GM19467 (cell line): ENCODE measurements around the gene ZDHHC13.
"Not testable (repeated sequence)": the region's sequence is repeated elsewhere in the genome, so short reads cannot be mapped to it uniquely, and the experiment has no call there.

ENCODE experiments used
- ATAC-seq: cut with Tn5 transposase; IDR thresholded peaks from one replicate; pipeline ENCODE4 v1.9.1; 2021; ENCODE audit warnings: mild to moderate bottlenecking, moderate library complexity; ENCODE audit not compliant: unreplicated experiment

Gene ZDHHC13

DNA sequence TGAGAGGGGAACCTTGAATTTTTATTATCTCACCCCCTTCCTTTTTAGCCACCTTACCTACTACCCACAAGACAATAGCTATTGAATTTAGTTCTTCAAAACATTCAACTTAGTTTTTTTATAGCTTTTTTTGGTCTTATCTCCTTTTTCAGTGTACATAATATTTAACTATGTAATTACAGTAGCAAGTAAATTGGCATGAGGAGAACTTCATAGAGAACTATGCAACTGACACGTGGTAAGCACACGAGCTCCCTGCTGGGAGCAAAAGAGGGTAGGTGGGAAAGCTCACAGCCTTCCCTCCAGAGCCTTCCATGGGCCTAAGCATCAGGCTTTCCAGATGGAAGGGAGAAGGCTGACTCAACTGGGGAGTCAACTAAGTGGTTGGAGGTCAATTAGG is 22.1 kb upstream of the ZDHHC13 start:
- no peak for ATAC-seq

DNA sequence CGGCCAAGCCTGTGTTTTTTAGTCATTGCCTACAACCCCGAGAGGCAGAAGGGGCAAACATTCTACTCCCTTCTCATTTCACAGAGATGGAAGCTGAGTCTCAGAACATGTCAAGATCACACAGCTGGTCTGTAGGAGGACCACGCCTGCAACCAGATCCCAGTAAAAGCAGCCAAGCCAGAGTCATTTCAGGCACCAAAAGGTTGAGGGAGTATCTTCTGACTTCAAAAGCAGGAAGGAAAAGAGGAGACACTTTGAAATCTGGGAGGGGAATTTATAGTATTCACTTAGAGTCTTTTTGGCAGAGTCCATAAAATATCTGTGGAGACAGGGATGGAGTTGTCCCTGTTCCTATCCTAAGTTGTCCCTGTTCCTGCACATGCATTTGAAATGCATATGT is 17.9 kb upstream of the ZDHHC13 start:
- no peak for ATAC-seq

DNA sequence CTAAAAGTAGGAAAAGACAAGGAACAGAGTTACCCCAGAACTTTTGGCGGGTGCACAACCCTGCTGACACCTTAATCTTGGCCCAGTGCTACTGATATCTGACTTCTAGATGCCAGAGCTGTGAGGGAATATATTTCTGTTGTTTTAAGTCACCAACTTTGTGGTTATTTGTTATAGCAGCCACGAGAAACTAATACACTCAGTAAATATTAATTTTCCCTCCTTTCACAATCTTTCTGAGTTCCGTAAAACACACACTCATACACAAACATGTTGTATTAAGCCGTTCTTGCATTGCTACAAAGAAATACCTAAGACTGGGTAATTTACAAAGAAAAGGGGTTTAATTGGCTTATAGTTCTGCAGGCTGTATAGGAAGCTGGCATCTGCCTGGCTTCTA is 16.1 kb upstream of the ZDHHC13 start:
- no peak for ATAC-seq

DNA sequence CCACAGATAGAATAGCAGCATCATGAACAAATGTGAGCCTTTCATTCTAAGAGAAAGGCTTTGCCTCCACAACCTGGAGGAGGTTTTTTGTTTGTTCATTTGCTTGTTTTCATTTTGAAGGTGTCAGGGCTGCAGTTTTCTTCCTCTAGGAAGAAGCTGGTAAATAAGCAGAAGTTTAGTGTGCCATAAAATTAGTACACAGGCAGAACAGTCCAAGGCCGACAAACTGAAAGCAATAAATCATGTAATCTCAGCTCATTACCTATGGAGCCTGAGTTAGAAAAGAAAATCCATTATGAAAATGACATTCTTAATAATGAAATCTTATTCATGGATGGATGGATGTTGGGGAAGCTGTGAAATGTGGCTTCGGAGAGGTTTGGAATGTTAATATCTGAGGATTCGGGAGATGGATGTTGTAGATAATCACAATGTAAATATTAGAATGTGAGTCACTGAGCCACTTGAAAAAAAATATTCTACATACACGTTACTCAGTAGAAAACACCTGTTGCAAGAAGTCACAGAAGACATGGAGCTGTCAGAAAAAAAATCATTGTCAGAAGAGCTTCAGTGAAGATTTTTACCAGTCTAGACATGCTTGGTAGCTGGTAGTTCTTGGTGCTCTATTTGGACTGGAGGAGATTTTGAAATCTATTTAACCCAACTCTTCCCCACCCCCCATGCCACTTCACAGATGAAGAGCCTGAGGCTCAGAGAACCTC is 15.0 kb upstream of the ZDHHC13 start:
- ATAC-seq, result no peak

DNA sequence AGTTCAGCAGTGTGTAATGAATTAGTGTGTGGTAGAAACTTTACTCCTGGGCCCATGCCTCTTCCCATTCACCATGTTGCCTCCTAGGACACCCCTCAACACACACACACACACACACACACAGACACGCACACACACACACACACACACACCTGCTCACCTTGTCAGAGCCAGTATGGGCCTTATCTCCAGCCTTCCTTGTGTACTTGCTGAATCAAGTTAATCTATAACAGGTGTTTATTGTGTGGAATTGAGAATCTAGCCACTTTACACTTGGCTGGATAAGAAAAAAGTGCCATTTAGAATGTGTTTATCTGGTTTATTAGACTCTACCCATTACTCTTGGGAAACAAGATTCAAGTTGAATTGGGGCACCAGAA is 14.5 kb upstream of the ZDHHC13 start:
- no peak for ATAC-seq

DNA sequence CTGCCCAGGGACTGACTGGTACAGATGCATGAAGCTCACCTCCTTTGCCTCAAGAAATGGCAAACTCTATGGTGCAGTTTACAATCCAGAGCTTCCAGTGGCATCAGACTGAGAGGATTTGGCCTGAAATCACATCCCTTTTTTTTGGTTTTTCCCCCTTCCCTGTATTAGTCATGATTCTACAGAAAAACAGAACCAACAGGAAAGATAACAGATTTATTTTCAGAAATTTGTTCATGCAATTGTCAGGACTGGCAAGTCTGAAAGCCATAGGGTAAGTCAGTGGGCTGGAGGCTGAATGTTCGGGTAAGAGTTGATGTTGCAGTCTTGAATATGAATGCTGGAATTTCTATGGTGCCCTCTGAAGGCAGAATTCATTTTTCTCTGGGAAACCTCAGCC is 12.0 kb upstream of the ZDHHC13 start:
- no peak for ATAC-seq

DNA sequence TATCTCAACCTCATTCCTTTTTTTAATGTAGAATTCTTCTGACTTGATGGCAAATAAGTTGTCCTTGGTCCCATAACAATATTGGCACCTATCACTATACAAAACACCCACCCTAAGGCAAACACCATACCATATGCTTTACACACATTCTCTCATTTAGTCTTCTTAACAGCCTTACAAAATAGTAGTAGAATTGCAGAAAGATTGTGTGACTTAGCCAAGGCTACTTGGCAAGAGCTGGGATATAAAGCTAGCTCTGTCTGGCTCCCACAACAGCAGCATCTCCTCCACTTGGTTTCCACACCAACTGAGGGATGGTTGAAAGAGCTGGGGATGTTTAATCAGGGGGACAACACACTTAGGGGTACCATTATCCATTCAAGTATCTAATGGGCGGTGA is 9.8 kb upstream of the ZDHHC13 start:
- no peak for ATAC-seq

DNA sequence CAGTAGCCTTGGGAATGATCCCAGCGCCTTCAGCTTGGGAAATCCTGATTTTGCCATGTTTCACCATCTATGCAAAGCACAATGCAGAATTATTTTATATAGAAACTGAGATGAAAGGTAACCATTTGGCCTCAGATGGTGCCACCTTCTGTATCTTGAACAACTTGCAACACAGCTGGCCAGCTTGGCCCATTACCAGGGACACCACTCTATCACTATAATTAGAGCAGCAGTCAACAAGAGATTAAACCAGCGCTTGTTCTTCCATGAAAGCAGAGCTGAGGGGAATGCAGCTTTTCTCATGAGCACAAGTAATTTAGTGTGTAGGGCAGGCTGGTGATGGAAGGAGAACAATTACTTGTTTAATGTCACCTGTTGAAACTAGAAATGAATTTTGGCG is 6.7 kb upstream of the ZDHHC13 start:
- no peak for ATAC-seq

DNA sequence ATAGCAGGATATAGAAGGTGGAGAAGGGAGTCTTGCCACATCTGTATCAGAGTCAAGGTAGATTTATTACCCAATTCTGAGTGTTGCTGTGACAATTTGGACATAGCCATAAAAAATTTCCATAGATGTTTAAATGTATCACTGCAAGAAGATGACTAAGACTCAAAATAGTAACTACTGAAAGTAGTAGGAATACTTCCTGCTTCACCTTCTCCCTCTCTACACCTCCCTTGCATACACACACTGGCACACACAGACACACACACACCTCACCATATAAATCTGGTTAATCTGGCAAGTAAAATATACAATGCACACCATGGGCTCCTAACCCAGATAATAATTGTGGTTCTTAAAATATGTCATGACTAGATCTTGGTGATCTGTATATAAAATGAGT is 5.2 kb upstream of the ZDHHC13 start:
- ATAC-seq, result no peak

DNA sequence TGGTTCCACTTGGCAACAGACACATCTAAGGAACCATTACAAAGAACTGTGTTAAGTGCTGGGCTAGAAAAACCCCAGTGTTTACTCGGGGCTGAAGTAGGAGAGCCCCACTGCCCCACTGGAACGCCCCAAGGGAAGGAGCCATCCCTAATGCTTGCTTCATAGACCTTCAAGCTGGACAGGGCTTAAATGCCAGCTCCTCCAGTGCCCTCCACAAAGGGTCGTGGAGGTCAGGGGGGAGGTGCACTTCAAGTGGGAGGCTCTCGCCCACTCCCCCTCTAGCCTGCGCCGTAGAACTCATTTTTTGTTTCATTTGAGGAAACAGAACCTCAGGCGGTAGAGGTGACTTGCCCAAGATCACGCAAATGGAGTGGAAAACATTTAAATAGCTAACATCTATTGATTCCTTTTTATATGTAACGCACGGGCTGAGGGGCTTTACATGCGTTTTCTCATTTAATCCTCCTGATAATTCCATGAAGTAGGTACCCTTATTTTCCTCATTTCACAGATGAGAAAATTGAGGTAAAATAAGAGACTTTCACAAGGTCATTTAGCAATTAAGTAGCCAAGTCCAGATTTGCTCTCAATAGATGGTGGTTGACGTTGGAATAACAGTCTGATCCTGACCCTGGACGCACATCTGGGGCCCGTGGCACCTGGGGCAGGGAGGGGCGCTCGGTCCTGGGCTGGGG is 545 bp upstream of the ZDHHC13 start:
- no peak for ATAC-seq

DNA sequence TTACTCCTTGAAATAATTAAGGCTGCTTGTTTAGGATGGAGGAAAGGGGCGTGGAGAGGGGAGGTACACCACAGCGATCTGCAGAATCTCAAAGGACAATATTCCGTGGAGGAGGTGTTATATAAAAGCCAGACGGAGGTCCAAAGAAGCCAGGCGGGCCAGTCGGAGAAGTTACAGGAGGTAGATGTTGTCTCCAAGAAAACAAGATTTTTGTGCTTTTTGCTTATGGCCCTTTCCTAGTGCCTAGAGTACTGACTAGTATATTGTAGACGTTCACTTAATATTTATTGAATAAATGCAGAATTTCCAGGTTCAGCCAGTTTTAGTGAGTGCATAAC is 761 bp downstream of the ZDHHC13 start:
- no peak for ATAC-seq

DNA sequence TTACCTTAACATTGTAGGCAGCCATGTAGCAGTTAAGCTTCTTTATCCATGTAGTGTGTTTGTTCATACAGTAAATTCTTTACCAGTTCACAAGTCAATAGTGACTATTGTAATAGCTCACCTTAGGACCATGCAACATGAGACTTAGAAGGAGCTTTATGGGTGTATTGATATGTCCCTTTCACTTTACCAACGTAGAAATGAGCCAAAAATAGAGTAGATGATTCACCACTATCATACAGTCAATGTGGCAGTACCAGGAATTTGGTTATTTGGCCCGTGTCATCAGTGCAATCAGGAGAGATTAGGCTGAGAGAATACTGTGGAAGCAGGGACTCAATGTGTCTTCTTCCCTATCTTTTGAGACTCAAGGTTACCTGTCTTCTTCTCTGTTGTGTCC is 4.7 kb downstream of the ZDHHC13 start:
- no peak for ATAC-seq

DNA sequence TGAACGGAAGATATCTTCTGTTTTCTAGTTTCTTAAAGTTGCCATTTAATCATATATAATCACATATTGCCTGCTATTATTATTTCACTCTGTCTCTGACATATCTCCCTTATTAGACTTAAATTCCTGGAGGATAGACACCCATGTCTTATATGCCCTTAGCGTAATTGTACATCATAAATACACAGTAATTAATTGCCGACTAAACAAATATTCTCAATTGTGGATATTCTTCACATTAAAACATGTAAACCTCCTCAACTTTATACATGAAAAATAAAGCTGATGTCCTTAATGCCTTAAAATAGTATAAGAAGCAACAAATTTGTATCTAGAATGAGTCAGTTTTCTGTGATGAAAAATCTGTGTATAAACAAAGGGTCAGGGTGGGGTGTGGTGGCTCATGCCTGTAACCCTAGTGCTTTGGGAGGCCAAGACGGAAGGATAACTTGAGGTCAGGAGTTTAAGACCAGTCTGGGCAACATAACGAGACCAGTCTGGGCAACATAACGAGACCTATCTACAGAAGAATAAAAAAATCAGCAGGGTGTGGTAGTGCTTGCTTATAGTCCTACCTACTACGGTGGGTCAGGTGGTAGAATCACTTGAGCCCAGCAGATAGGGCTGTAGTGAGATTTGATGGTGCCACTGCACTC is 6.1 kb downstream of the ZDHHC13 start:
- ATAC-seq, result no peak

DNA sequence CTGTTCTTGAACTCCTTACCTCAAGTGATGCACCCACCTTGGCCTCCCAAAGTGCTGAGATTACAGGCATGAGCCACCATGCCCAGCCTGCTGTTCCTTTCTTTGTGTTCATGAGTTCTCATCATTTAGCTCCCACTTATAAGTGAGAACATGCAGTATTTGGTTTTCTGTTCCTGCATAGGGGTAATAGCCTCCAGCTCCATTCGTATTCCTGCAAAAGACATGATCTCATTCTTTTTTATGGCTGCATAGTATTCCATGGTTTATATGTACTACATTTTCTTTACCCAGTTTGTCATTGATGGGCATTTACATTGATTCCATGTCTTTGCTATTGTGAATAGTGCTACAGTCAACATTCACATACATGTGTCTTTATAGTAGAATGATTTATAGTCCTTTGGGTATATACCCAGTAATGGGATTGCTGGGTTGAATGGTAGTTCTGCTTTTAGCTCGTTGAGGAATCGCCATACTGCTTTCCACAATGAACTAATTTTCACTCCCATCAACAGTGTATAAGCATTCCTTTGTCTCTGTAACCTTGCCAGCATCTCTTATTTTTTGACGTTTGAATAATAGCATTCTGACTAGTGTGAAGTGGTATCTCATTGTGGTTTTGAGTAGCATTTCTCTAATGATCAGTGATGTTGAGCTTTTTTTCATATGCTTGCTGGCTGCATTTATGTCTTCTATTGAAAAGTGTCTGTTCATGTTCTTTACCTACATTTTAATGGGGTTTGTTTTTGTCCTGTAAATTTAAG is 9.8 kb downstream of the ZDHHC13 start:
- not testable (repeated sequence) for ATAC-seq

DNA sequence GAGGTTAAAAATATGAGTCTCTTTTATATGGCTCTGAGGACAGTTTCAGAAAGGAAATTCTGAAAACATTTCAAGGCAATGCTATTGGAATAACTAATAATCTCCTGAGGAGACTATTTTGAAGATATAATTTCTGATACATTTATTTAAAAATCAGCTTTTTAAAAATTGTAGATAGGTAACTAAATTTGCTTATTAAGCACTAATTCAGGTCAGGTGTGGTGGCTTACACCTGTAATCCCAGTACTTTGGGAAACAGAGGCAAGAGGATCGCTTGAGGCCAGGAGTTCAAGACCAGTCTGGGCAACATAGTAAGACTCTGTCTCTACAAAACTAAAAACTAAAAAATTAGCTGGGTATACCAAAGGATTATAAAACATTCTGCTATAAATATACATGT is 17.0 kb downstream of the ZDHHC13 start:
- ATAC-seq, result no peak

DNA sequence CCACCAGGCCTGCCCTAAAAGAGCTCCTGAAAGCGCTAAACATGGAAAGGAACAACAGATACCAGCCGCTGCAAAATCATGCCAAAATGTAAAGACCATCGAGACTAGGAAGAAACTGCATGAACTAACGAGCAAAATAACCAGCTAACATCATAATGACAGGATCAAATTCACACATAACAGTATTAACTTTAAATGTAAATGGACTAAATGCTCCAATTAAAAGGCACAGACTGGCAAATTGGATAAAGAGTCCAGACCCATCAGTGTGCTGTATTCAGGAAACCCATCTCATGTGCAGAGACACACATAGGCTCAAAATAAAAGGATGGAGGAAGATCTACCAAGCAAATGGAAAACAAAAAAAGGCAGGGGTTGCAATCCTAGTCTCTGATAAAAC is 19.9 kb downstream of the ZDHHC13 start:
- not testable (repeated sequence) for ATAC-seq

DNA sequence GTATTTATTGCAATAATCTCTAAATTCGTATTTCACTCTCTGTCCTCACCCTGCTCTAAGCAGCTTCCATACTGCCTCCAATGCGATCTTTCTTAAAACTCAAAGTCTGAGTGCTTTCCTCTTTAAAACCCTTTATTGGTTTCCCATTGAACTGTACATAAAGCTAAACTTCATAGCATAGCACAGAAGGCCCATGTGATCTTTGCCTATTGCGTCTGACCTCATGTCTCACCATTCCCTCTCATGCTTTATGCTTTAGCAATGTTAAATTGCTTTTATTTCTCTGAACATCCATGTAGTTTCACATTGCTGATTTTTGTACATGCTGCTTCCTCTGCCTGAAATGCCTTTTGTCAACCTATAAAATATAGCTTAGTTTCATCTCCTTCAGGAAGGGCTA is 28.4 kb downstream of the ZDHHC13 start:
- no peak for ATAC-seq

DNA sequence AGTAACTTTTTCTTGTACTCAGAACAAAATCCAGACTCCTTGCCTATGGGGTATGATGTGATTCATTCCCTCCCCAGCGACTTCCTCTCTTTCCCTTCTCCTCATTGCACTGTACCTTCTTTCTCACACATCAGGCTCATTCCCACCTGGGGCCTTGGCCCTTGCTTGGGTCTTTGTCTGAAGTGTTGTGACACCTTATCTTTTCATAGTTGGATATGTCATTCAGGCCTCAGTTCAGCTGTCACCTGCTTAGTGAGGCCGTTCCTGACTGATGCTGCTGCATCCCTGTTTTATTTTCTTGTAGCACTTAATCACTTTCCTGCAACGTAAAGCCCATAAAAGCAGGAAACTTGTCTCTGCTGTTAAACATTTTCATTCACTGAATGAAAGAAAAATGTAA is 39.9 kb downstream of the ZDHHC13 start:
- ATAC-seq, result no peak

DNA sequence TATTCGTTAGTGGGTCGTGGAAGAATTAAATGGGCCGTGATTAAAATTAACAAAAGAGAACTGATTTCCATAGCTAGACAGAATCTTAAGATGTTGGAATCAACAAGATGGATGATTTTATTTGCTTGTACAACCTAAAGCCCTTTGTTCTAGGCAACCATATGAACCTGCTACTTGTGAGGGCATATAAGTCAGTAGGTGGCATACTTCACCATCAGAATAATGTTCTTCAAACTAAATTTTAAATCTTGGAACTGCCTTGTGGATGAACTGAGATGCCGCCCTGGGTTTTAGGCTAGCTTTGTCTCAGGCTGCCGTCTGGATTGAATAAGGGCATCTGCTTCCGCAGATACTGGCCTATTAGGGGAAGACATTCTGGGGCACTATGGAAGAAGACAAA is 43.9 kb downstream of the ZDHHC13 start:
- no peak for ATAC-seq

DNA sequence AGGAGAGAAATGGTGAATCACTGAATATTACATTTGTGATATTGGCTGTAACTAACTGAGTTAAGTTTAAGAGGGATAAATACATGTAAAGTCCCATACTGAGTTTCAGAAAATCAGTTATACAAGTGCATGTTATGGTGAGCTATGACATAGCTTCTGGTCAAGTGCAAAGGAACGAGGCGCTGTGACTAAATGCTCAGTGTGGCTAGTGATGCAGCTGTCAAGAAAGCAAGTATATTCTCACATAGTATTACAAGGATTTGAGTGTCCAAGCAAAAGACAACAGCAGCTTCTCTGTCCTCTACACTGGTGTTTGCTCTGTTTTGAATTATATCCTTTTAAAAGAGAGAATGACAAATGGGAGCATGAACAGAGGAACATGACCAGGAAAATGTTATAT is 44.7 kb downstream of the ZDHHC13 start:
- ATAC-seq, result no peak

DNA sequence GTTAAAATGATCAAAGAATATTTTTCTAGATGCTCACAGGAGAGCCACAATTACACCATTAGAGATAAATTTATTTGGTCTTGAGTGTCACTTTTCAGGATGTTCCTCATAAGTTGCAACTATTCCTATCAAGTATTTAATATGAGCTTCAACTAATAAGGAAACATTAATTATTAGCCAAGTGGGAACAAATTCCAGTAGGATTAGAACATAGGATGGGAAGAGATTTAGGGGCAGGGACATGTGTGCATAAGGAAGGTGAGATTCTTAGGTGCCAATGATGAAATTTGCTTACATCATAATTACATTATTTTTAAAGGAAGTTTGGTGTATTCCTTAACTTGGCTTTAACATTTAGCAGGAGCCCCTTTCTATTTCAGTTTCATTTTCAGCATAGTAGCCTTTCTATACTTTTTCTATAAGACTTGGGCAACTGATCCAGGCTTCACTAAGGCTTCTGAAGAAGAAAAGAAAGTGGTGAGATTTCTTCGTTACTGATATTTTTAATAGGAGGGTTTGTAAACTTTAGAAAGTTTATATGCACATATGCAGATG is 46.1 kb downstream of the ZDHHC13 start:
- ATAC-seq, result no peak
